Suprapubic skin (tissue), 3 donors: ENCODE measurements around the gene RNASE12.
"Not testable (repeated sequence)": the region's sequence is repeated elsewhere in the genome, so short reads cannot be mapped to it uniquely, and the experiment has no call there.

Experiments used
- CTCF ChIP-seq, 2 donors: fragments of 200-600 bp in 1 of 2; fragments of 450-650 bp in 1 of 2; sonication (generic) in 1 of 2; IDR thresholded peaks; one replicate each; pipeline ENCODE4 v1.5.1; 2016 to 2019; ENCODE audit warnings: antibody characterized with exemption in 2 of 2, mild to moderate bottlenecking in 1 of 2, moderate library complexity in 1 of 2
- POLR2AphosphoS5 ChIP-seq, 3 donors: sonication (generic); formaldehyde crosslinking; IDR thresholded peaks; one replicate each; pipeline ENCODE4 v1.6.1; 2017; ENCODE audit warnings: antibody characterized with exemption in 3 of 3

GRCh38 chr14:20570720-20571119 is 20.5 kb downstream of the RNASE12 start:
- TF ChIP-seq CTCF, POLR2AphosphoS5 (IDR thresholded peaks at IDR 0.05): not testable (repeated sequence)
